NCI-H524 (cell line): ENCODE results near the gene G2E3.

Source experiments
- DNase-seq, 2 experiments: peaks; one replicate each; lab custom pipeline; 2025; lab: John Stamatoyannopoulos, UW

The G2E3 gene

DNA sequence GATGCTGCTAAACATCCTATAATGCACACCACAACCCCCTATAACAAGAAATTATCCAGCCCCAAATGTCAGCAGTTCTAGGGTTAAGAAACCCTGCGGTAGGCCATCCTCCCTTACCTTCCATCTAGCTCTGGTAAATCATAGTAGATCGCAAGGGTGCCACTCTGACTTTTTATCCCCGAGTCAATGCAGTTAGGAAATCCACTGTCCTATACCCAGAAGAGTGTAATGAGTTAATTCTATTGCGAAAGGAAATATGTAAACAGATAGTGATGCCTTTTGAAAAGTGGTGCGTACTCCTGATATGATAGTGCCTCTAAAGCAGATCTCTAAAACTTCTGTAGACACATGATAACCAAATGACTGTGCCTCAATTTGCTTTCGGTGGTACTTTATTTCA lies 93.0 kb downstream of the G2E3 start:
- DNase-seq, result no peak

DNA sequence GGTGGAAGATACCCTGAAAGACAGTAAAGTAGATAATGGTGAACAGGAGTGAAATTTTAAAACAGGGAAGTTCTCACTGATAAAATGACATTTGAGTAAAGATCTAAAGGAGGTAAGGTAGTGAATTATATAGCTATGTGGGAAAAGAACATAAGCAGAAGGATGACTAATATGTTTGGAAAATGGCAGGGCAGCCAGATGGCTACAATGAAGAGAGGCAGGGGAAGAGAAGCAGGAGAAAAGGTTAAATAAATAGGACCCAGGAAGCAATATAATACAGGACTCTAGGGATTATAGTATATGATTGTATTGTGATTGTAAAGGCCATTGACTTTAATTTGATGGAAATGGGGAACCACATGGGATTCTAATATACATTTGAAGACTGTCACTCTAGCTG lies 96.2 kb downstream of the G2E3 start:
- no peak for DNase-seq

DNA sequence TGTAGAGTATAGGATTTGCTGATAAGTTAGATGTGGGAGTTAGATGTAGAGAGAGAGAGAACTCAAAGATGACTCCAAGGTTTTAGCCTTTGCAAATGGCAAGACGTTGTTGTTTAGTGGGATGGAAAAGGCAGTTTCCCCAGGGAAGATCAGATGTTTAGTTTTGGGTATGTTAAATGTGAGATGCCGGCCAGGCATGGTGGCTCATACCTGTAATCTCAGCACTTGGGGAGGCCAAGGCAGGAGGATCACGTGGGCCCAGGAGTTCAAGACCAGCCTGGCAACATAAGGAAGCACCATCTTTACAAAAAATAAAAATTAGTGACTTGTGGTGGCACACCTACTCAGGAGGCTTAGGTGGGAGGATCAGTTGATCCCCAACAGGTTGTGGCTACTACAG lies 96.7 kb downstream of the G2E3 start:
- no peak for DNase-seq

DNA sequence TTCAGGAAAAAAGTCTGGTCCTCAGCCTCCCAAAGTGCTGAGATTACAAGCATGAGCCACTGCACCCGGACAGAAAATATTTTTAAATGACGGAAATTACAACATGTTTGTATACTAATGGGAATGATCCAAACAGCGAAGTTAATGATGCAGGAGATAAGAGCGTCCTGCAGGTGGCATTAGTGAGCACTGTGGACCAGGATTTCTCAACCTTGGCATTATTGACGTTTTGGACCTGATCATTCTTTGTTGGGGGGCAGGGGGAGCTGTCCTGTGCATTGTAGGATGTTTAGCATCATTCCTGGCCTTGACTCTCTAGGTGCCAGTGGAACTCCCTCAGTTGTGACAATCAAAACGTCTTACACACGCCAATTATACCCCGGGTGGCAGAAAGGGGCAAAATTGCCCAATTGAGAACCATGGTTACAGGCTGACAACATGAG lies 97.3 kb downstream of the G2E3 start:
- peak; percentile 9 to 49 for DNase-seq

DNA sequence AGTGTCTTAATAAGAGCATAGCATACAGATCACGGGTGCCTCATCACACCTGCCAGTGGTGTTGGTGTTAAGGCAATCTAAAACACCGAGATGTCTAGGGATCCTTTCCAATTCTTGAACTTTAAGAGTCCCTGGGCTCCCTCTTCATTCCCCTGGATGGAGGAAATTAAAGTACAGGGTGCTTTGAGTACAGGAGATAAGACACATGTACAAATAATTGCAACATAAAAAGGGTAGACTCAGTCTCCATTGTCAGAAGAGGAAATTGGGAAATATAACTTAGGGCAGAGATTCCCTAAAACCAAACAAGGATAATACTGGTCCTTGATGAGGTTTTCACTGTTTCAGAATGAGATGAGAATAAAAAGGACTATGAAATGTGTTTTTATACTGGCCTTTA lies 98.1 kb downstream of the G2E3 start:
- DNase-seq, result no peak

DNA sequence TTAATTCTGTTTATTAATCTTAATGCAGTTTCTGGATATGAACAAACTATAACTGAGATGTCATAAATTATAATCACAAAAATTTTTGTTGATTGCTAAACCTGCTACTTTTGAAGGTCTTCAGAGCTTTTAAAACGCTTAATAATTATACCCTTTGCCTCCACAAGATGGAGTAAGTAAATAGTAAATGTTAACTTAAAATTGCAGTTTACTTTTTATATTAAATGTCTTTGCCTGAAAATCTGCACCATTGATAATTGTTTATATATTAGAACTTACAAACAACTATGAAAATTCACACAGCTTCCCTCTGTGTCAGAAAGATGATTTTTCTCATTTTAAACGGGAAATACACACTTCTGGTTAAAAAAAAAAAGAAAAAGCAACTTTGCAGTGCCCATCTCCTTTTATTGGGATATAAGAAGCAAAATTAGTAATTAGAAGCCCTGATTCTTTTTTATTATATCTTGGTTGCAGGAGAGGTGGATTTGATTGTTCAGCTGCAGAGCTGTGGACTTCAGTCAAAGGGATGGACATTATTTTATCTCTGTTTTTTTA lies 98.7 kb downstream of the G2E3 start:
- DNase-seq, result peak in 1 of 2 experiments; percentile 19

DNA sequence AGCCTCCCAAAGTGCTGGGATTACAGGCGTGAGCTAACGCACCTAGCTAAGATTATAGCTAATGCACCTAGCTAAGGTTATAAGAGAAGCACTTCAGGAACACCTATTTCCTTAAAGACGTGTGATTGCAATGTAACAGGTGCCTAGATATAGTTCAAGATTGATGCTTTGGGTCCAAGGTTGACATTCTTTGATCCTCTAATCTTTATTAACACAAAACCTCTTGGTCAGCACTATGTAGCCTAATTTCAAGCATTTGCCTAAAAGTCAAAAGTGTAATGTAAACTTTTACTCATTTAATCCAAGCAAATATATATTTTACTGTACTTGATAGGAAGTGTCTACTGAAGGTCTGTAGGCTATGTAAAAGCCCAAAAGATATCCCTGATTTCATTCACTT lies 99.7 kb downstream of the G2E3 start:
- DNase-seq, result no peak

DNA sequence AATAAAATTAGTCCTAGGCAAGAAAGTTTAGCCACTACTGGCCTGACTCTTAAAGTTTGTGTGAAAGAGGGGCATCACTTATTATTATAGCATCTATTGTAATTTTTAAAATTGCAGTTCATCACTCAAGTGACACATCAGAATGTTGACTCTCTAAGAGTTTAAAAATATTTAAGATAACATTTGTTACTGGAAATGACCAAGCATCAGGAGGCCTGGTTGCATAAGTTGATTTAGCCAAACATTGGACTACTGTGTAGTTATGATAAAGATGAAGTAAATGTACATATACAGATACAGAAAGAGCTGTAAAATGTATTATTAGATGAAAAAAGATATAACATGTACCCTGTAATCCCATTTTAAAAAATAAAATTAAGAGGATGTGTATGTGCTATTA lies 110.6 kb downstream of the G2E3 start:
- DNase-seq, result no peak
